SJCRH30 (cell line): ENCODE results near the gene CHMP6. TPM values are rescaled to one million over a fixed set of nuclear protein-coding genes. Genes with fewer than 3 reads are reported as not detected.

Source experiments
- DNase-seq, 2 experiments: peaks; one replicate each; pipeline ENCODE4 v3.0.0-alpha.2; 2015 to 2020
- H3K27ac ChIP-seq: fragments of 250-450 bp; sonication (Bioruptor Pico); 2 replicates; pipeline ENCODE4 v1.5.1; 2020; ENCODE audit warnings: mild to moderate bottlenecking, moderate library complexity
- H3K27me3 ChIP-seq: fragments of 250-450 bp; sonication (Bioruptor Pico); 2 replicates; pipeline ENCODE4 v1.5.1; 2020; ENCODE audit warnings: mild to moderate bottlenecking, moderate library complexity
- H3K36me3 ChIP-seq: fragments of 250-450 bp; sonication (Bioruptor Pico); 2 replicates; pipeline ENCODE4 v1.5.1; 2020; ENCODE audit warnings: mild to moderate bottlenecking, moderate library complexity
- H3K4me1 ChIP-seq: fragments of 250-450 bp; sonication (Bioruptor Pico); 2 replicates; pipeline ENCODE4 v1.5.1; 2020; ENCODE audit warnings: mild to moderate bottlenecking, moderate library complexity
- H3K4me3 ChIP-seq: fragments of 250-450 bp; sonication (Bioruptor Pico); 2 replicates; pipeline ENCODE4 v1.5.1; 2020; ENCODE audit warnings: mild to moderate bottlenecking, moderate library complexity
- H3K9me3 ChIP-seq: fragments of 250-450 bp; sonication (Bioruptor Pico); replicated peaks from 2 replicates; pipeline ENCODE4 v1.5.1; 2020; ENCODE audit warnings: mild to moderate bottlenecking, moderate library complexity
- total RNA-seq: library from RNA; depleted of rRNA; stranded (reverse); fragments of >200 nt; shearing (Covaris generic); gene quantifications from 2 replicates; pipeline ENCODE4 v1.2.3, GENCODE V29; 2014

The CHMP6 gene
- total RNA-seq, 1 experiment from 2014 or later: 27.6 TPM

GRCh38 chr17:80951121-80952090, 40.2 kb upstream of the CHMP6 start:
- peaks cover 2% of the 10 kb centered on the region; the same call in 1 of the 2 replicates for H3K9me3 ChIP-seq
- no peaks in the 10 kb centered on the region for H3K4me1 ChIP-seq
- no peaks in the 10 kb centered on the region for H3K27me3 ChIP-seq
- DNase-seq: no peak
- H3K27ac ChIP-seq: no peak overlapping the region
- no peak overlapping the region for H3K4me3 ChIP-seq
- peaks cover 16% of the 10 kb centered on the region for H3K36me3 ChIP-seq

- H3K9me3 ChIP-seq: no peaks in the 10 kb centered on the region
- H3K27me3 ChIP-seq: no peaks in the 10 kb centered on the region
- no peak overlapping the region for H3K27ac ChIP-seq
- H3K36me3 ChIP-seq: peaks cover 7% of the 10 kb centered on the region
- DNase-seq: no peak
- no peak overlapping the region for H3K4me3 ChIP-seq
- no peaks in the 10 kb centered on the region for H3K4me1 ChIP-seq
Measured at GRCh38 chr17:80952291-80952690, 39.4 kb upstream of the CHMP6 start.

- Histone ChIP-seq H3K27ac (no peak overlapping the region), H3K9me3 (no peaks in the 10 kb centered on the region), H3K4me3 (no peak overlapping the region), H3K27me3 (no peaks in the 10 kb centered on the region), H3K4me1 (peaks cover 3% of the 10 kb centered on the region), H3K36me3 (no peaks in the 10 kb centered on the region; the same call in none of the 2 replicates)
- no peak for DNase-seq
Measured at GRCh38 chr17:80953471-80954315, 37.9 kb upstream of the CHMP6 start.

- H3K4me3 ChIP-seq: no peak overlapping the region
- DNase-seq: no peak
- H3K27me3 ChIP-seq: no peaks in the 10 kb centered on the region
- peaks cover 16% of the 10 kb centered on the region for H3K4me1 ChIP-seq
- H3K36me3 ChIP-seq: no peaks in the 10 kb centered on the region; the same call in none of the 2 replicates
- no peak overlapping the region for H3K27ac ChIP-seq
- H3K9me3 ChIP-seq: no peaks in the 10 kb centered on the region
Measured at GRCh38 chr17:80955078-80955477, 36.6 kb upstream of the CHMP6 start.

DNA sequence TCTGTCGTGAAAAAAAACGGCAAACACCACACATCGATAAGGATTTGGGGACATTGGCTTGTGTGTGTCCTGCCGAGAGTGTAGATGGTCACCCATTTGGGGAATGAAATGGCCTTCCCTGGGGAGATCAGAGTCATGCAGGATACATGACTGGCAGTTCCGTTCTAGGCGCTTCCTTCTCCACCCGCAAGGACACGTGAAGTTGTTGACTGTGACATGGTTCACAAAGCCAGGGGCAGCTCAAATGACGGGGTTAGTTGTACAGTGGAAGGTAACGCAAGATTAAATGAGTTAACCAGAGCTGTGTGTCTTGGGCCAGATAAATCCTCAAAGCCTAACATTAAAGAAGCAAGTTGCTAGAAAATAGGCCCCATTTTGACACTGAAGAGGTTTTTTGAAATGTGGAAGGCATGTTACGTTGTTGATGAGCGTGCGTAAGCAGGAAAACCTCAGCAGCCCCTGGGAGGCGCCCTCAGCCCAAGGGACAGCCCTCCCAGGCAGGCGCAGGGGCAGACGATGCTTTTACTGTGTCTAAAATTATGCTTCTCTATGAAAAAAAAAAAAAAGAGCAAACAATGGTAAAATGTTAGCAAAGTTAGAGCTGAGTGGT, 35.9 kb upstream of the CHMP6 start:
- no peak for DNase-seq

GRCh38 chr17:80956321-80957190, 35.1 kb upstream of the CHMP6 start:
- H3K4me1 ChIP-seq: peaks cover 29% of the 10 kb centered on the region
- no peak overlapping the region for H3K27ac ChIP-seq
- no peak for DNase-seq
- H3K4me3 ChIP-seq: no peak overlapping the region
- no peaks in the 10 kb centered on the region; the same call in none of the 2 replicates for H3K36me3 ChIP-seq
- H3K27me3 ChIP-seq: no peaks in the 10 kb centered on the region
- no peaks in the 10 kb centered on the region for H3K9me3 ChIP-seq

More for the DNA sequence above, 35.9 kb upstream of the CHMP6 start:
- H3K9me3 ChIP-seq: no peaks in the 10 kb centered on the region
- no peak overlapping the region for H3K4me3 ChIP-seq
- no peak overlapping the region for H3K27ac ChIP-seq
- no peaks in the 10 kb centered on the region for H3K27me3 ChIP-seq
- H3K36me3 ChIP-seq: no peaks in the 10 kb centered on the region; the same call in none of the 2 replicates
- H3K4me1 ChIP-seq: peaks cover 21% of the 10 kb centered on the region

DNA sequence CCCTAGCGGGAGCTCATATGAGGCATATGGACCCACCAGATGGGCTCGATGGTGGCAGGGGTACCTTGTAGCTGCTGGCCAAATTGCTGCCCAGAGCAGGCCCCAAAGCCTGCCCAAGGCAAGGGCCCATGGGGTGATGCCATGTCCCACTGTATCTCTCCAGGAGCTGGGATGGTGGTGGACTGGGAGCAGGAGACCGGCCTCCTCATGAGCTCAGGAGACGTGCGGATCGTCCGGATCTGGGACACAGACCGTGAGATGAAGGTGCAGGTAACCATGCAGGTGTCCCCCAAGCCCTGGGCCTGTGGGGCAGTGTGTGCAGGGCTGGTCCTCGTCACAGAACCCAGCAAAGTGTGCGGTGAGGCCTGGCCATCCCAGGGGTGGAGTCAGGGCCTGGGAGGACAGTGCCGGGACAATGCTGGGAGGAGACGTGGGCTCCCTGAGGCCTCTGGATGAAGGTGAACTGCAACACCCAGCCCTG, 34.1 kb upstream of the CHMP6 start:
- peaks cover 38% of the 10 kb centered on the region for H3K4me1 ChIP-seq
- H3K9me3 ChIP-seq: no peaks in the 10 kb centered on the region
- H3K36me3 ChIP-seq: no peaks in the 10 kb centered on the region; the same call in none of the 2 replicates
- H3K4me3 ChIP-seq: no peak overlapping the region
- DNase-seq: no peak
- no peaks in the 10 kb centered on the region for H3K27me3 ChIP-seq
- no peak overlapping the region for H3K27ac ChIP-seq

DNA sequence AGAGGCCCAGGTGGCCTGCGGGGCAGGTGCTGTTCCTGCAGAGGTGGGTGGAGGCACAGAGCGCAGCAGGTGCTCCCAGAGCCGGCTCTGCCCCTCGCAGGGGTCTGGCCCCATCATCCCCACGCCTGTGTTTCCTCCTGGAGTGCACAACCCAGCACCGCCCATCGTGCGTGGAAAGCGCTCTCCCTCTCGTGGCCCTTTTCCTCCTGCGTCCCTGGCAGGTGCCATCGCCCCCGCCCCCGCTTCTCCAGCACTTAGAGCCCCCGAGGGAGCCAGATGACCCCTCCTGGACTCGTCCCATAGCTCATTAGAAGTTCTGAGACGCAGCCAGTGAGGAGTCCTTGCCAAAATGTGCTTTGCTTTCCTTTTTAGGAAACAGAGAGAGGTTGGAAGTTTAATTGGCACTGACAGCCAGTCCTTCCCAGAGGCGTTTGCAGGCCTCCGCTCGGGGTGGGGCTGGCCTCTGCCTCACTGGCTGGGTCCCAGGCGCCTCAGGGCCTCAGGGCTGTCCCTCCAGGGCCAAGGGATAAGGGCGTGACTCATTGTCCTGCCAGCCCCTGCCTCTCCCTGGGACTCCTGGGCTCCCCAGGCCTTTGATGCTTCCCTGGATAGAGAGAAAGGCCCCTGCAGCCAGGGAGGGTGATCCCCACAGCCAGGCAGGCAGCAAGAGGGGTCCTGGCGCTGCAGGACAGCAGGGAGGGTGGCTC, 32.2 kb upstream of the CHMP6 start:
- Histone ChIP-seq H3K27me3 (no peaks in the 10 kb centered on the region), H3K9me3 (no peaks in the 10 kb centered on the region), H3K4me3 (no peak overlapping the region; the same call in 1 of the 2 replicates), H3K27ac (peak overlapping the region; percentile 48), H3K4me1 (peaks cover 38% of the 10 kb centered on the region), H3K36me3 (no peaks in the 10 kb centered on the region; the same call in 1 of the 2 replicates)
- DNase-seq: peak; percentile 98

- no peaks in the 10 kb centered on the region for H3K9me3 ChIP-seq
- H3K27me3 ChIP-seq: no peaks in the 10 kb centered on the region
- no peak overlapping the region for H3K4me3 ChIP-seq
- no peak for DNase-seq
- H3K4me1 ChIP-seq: peaks cover 38% of the 10 kb centered on the region
- H3K27ac ChIP-seq: peak overlapping the region; percentile 48
- no peaks in the 10 kb centered on the region; the same call in 1 of the 2 replicates for H3K36me3 ChIP-seq
Measured at GRCh38 chr17:80960037-80960796, 31.4 kb upstream of the CHMP6 start.

DNA sequence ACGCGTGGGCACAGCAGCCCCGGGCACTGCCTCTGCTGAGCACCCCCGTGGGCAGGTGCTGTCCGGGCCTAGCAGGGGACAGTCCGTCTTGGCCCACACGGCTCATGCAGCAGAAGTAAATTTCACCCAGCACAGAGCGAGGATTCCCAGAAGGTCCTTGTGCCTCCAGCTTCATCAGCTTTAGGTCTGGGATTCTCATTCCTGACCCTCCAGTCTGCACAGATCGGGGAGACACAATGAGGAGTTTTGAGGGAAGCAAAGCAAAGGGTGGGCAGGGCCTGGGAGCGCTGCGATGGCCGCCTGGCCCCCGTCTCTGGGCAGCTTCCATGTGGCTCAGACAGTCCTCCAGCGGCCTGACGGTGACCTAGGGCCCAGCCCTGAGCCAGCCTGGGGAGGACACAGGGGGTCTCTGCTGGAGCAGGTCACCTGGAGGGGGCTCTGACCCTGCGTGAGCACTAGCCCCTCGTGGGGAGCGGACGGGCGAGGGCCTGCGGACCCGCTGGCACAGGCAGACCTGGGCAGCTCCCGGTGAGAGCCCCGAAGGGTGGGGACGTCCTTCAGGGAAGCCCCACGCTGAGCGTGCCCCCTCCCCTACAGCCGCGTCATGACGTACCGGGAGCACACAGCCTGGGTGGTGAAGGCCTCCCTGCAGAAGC, 30.7 kb upstream of the CHMP6 start:
- Histone ChIP-seq H3K4me1 (peaks cover 38% of the 10 kb centered on the region), H3K9me3 (no peaks in the 10 kb centered on the region), H3K4me3 (no peak overlapping the region), H3K27me3 (no peaks in the 10 kb centered on the region), H3K27ac (no peak overlapping the region), H3K36me3 (no peaks in the 10 kb centered on the region)
- DNase-seq: no peak

GRCh38 chr17:80961541-80962330, 29.9 kb upstream of the CHMP6 start:
- Histone ChIP-seq H3K9me3 (no peaks in the 10 kb centered on the region), H3K27ac (peak overlapping the region; percentile 0; the same call in 1 of the 2 replicates), H3K4me3 (no peak overlapping the region), H3K27me3 (no peaks in the 10 kb centered on the region), H3K36me3 (no peaks in the 10 kb centered on the region), H3K4me1 (peaks cover 38% of the 10 kb centered on the region)
- peak; percentile 65 to 78 for DNase-seq
